IMR-90 (cell line): Measurements from ENCODE around the gene MTF1. TPM values are rescaled to one million over a fixed set of nuclear protein-coding genes. Genes with fewer than 3 reads are reported as not detected.
A peak's percentile ranks its signal among the peaks of the same experiment; 100 is the strongest.

Experiments
- ATAC-seq: fragments of 200-7000 bp; cut with Tn5 transposase; 2 replicates; pipeline ENCODE4 v1.9.1; 2020; ENCODE audit warnings: low read depth, mild to moderate bottlenecking, moderate library complexity
- BruUV-seq: library from RNA; stranded (reverse); fragments of 400-500 nt; replicated peaks from 2 replicates; lab custom pipeline; 2021; lab: Mats Ljungman, UMichigan
- CTCF ChIA-PET: fragments of 300-600 bp; formaldehyde crosslinking; extraction: SDS; loops from one replicate; lab custom pipeline; 2021; ENCODE audit warnings: antibody characterized with exemption; lab: Yijun Ruan, JAX
- POLR2A ChIA-PET: fragments of 300-600 bp; sonication (Branson Sonifier 250); formaldehyde crosslinking; loops from one replicate; lab custom pipeline; 2022; ENCODE audit warnings: antibody characterized with exemption; ENCODE audit not compliant: unreplicated experiment; lab: Charles Lee
- DNase-seq: peaks from one replicate; pipeline ENCODE4 v3.0.0; 2013
- H2AFZ ChIP-seq: replicated peaks from 2 replicates; pipeline ENCODE3; 2013; ENCODE audit warnings: low read length, mild to moderate bottlenecking; ENCODE audit not compliant: poor library complexity
- H2AK5ac ChIP-seq: 2 replicates; pipeline ENCODE4 v1.6.1; 2013; ENCODE audit warnings: low read depth, low read length, inconsistent platforms
- H2AK9ac ChIP-seq: replicated peaks from 2 replicates; pipeline ENCODE3; 2013; ENCODE audit warnings: mild to moderate bottlenecking, low read depth, low read length, moderate library complexity; ENCODE audit not compliant: poor library complexity
- H2BK120ac ChIP-seq: 2 replicates; pipeline ENCODE4 v1.6.1; 2013; ENCODE audit warnings: low read depth, low read length, inconsistent platforms
- H2BK15ac ChIP-seq: 3 replicates; pipeline ENCODE4 v1.6.1; 2013; ENCODE audit warnings: low read depth, low read length, inconsistent platforms
- H2BK20ac ChIP-seq: 2 replicates; pipeline ENCODE4 v1.6.1; 2013; ENCODE audit warnings: low read depth, mild to moderate bottlenecking, inconsistent platforms, low read length, moderate library complexity
- H2BK5ac ChIP-seq: 2 replicates; pipeline ENCODE4 v1.6.1; 2013; ENCODE audit warnings: mild to moderate bottlenecking, low read depth, low read length, inconsistent platforms; ENCODE audit not compliant: poor library complexity, severe bottlenecking
- H3K14ac ChIP-seq: replicated peaks from 2 replicates; pipeline ENCODE4 v1.6.1; 2013; ENCODE audit warnings: low read depth, low read length, inconsistent platforms
- H3K18ac ChIP-seq: 2 replicates; pipeline ENCODE4 v1.6.1; 2013; ENCODE audit warnings: low read depth, low read length, control low read depth
- H3K23ac ChIP-seq: 2 replicates; pipeline ENCODE4 v1.6.1; 2013; ENCODE audit warnings: low read depth, low read length, inconsistent platforms
- H3K27ac ChIP-seq: 2 replicates; pipeline ENCODE4 v1.5.1; 2013; ENCODE audit warnings: mild to moderate bottlenecking, control low read depth, low read length; ENCODE audit not compliant: insufficient read depth
- H3K27me3 ChIP-seq: 2 replicates; pipeline ENCODE4 v1.6.1; 2013; ENCODE audit warnings: low read length; ENCODE audit not compliant: control insufficient read depth, insufficient read depth
- H3K36me3 ChIP-seq: 2 replicates; pipeline ENCODE4 v1.6.1; 2013; ENCODE audit warnings: low read length, mixed read lengths; ENCODE audit not compliant: control insufficient read depth, insufficient read depth
- H3K4ac ChIP-seq: 2 replicates; pipeline ENCODE4 v1.6.1; 2013; ENCODE audit warnings: low read depth, low read length, inconsistent platforms
- H3K4me1 ChIP-seq: 2 replicates; pipeline ENCODE4 v1.6.1; 2013; ENCODE audit warnings: low read length, mixed read lengths; ENCODE audit not compliant: control insufficient read depth, insufficient read depth
- H3K4me2 ChIP-seq: 2 replicates; pipeline ENCODE4 v1.6.1; 2013; ENCODE audit warnings: low read depth, mild to moderate bottlenecking, control low read depth, low read length, moderate library complexity
- H3K4me3 ChIP-seq: 2 replicates; pipeline ENCODE4 v1.5.1; 2013; ENCODE audit warnings: low read depth, mild to moderate bottlenecking, control low read depth, low read length, moderate library complexity; ENCODE audit not compliant: insufficient read depth
- H3K56ac ChIP-seq: 2 replicates; pipeline ENCODE4 v1.6.1; 2013; ENCODE audit warnings: low read length, inconsistent platforms; ENCODE audit not compliant: insufficient read depth; ENCODE audit errors: extremely low read depth
- H3K79me1 ChIP-seq, 2 experiments: 2 replicates each; pipeline ENCODE4 v1.6.1; 2013; ENCODE audit warnings: low read length in 2 of 2, inconsistent platforms in 1 of 2, low read depth in 1 of 2
- H3K9ac ChIP-seq: 2 replicates; pipeline ENCODE4 v1.6.1; 2013; ENCODE audit warnings: low read depth, low read length, control low read depth
- H3K9me1 ChIP-seq: 2 replicates; pipeline ENCODE4 v1.6.1; 2013; ENCODE audit warnings: low read length, inconsistent platforms; ENCODE audit not compliant: insufficient read depth
- H3K9me3 ChIP-seq: 2 replicates; pipeline ENCODE4 v1.6.1; 2013; ENCODE audit warnings: low read length; ENCODE audit not compliant: control insufficient read depth, insufficient read depth
- H4K20me1 ChIP-seq: 2 replicates; pipeline ENCODE4 v1.6.1; 2013; ENCODE audit warnings: low read length, inconsistent platforms; ENCODE audit not compliant: insufficient read depth
- H4K5ac ChIP-seq: 2 replicates; pipeline ENCODE4 v1.6.1; 2013; ENCODE audit warnings: mild to moderate bottlenecking, low read depth, low read length, control low read depth
- H4K8ac ChIP-seq, 2 experiments: 2 replicates each; pipeline ENCODE4 v1.6.1; 2013; ENCODE audit warnings: low read depth in 2 of 2, low read length in 2 of 2, control low read depth in 1 of 2, inconsistent platforms in 1 of 2
- H4K91ac ChIP-seq: 2 replicates; pipeline ENCODE4 v1.6.1; 2013; ENCODE audit warnings: low read depth, low read length, inconsistent platforms; ENCODE audit not compliant: insufficient read depth
- CEBPB ChIP-seq: IDR thresholded peaks from 2 replicates; pipeline ENCODE4 v1.6.1; 2012; ENCODE audit warnings: low read depth, low read length, improper control_type of control experiment
- CHD1 ChIP-seq: IDR thresholded peaks from 2 replicates; pipeline ENCODE4 v1.6.1; 2012; ENCODE audit warnings: low read depth, low read length, improper control_type of control experiment
- WGBS, 2 experiments: methylation state at CpG; one replicate each; pipeline versions ENCODE4 v1.1.5 to v1.1.7; 2013; ENCODE audit warnings: missing lambda C conversion rate in 2 of 2; ENCODE audit not compliant: insufficient read length in 1 of 2; ENCODE audit errors: extremely low coverage in 2 of 2; 5-methylcytosine and 5-hydroxymethylcytosine counted together
- dilution Hi-C: fragments of 300-500 bp; cut with HindIII; formaldehyde crosslinking; loops from one replicate; pipeline ENCODE4 v1.14.3; 2018; ENCODE audit warnings: low sequenced_read_pairs; ENCODE audit not compliant: unreplicated experiment
- in situ Hi-C: fragments of 300-500 bp; cut with MboI; formaldehyde crosslinking; loops from 3 replicates; pipeline ENCODE4 v1.14.3; 2019; ENCODE audit warnings: low sequenced_read_pairs, inconsistent platforms, mixed read lengths
- intact Hi-C: fragments of 100-400 bp; cut with micrococcal nuclease; formaldehyde crosslinking; loops from 2 replicates; pipeline ENCODE4 v1.10.0; 2022
- polyA plus RNA-seq, 3 experiments: library from polyadenylated mRNA; depleted of rRNA; stranded (reverse); fragments of >200 nt; gene quantifications; 2 replicates each; pipeline ENCODE4 v1.2.3, GENCODE V29; 2012; ENCODE audit warnings: low replicate concordance in 1 of 3
- total RNA-seq: library from RNA; depleted of rRNA; stranded (reverse); fragments of >200 nt; gene quantifications from 2 replicates; pipeline ENCODE4 v1.2.3, GENCODE V29; 2012

MTF1 gene
- total and polyA plus RNA-seq, 2 of the 4 experiments (the other 2 are of a cell fraction): 2.3 to 4.7 TPM

DNA sequence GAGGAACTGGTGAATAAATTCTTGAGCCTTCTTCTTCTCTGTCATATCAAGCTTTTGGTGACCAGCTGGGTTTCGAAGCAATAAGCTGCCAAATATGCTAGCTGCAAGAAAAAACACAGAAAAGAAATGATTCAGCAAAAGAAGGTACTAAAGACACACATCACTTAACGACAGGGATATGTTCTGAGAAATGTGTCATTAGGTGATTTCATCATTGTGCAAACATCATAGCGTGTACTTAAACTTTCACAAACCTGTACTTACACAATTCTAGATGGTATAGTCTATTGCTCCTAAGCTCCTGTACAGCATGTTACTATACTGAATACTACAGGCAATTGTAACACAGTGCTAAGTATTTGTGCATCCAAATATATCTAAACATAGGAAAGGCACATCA, 2.9 kb upstream of the MTF1 start:
- H4K5ac ChIP-seq: no peak overlapping the region
- no TSS peak for BruUV-seq
- no peaks in the 10 kb centered on the region; the same call in 1 of the 2 replicates for H4K20me1 ChIP-seq
- H4K8ac ChIP-seq: no peak overlapping the region
- TF ChIP-seq CEBPB: peak; percentile 24; the same call in 1 of the 2 replicates
- no peak for TF ChIP-seq CHD1
- no peak for DNase-seq
- peaks cover 34% of the 10 kb centered on the region for H3K36me3 ChIP-seq
- no peak overlapping the region for H3K4me2 ChIP-seq
- in situ Hi-C loops: no loop called here
- no peak overlapping the region for H4K91ac ChIP-seq
- H3K23ac ChIP-seq: no peak overlapping the region
- H3K18ac ChIP-seq: no peak overlapping the region
- H2BK5ac ChIP-seq: no peak overlapping the region
- no peak overlapping the region for H2AK5ac ChIP-seq
- H3K9me3 ChIP-seq: no peaks in the 10 kb centered on the region
- H3K4me3 ChIP-seq: no peak overlapping the region
- no peak overlapping the region for H2BK120ac ChIP-seq
- no peak overlapping the region for H2AK9ac ChIP-seq
- ChIA-PET POLR2A (no interaction called here), CTCF (interaction anchor here (0.7 kb wide), 1 partner anchor 876 kb away, joined by 3 read pairs; no protein-coding TSS in a partner anchor)
- H3K27me3 ChIP-seq: no peaks in the 10 kb centered on the region
- H3K14ac ChIP-seq: no peak overlapping the region
- H3K27ac ChIP-seq: no peak overlapping the region
- ATAC-seq: no peak
- peaks cover 6 to 29% of the 10 kb centered on the region in 2 experiments for H3K79me1 ChIP-seq
- H3K9ac ChIP-seq: no peak overlapping the region
- H2BK20ac ChIP-seq: no peak overlapping the region
- H3K4ac ChIP-seq: no peak overlapping the region
- no peak overlapping the region for H2AFZ ChIP-seq
- no peak overlapping the region for H3K56ac ChIP-seq
- peaks cover 8% of the 10 kb centered on the region for H3K9me1 ChIP-seq
- dilution Hi-C loops: no loop called here
- intact Hi-C loops: loop anchor here (5.0 kb wide), 1 partner anchor 1345 kb away; no protein-coding TSS in a partner anchor
- no CpG with 5 or more reads among the region's 3 CpGs for WGBS, 2 experiments
- peaks cover 4% of the 10 kb centered on the region; the same call in 1 of the 2 replicates for H3K4me1 ChIP-seq
- no peak overlapping the region for H2BK15ac ChIP-seq
